ENCODE data around the gene HPF1.
"Not testable (repeated sequence)": the region's sequence is repeated elsewhere in the genome, so short reads cannot be mapped to it uniquely, and the experiment has no call there.

Gene HPF1

GRCh38 chr4:169757575-169758184 lies at the start of gene HPF1:
HPF1 (minus strand) TSS chr4:169757944; CDS start chr4:169757877, 67 bp downstream.
- peak; percentile 88 to 94 (median 91) for DNase-seq (ENCODE audit: low read depth in 3 of 3)

- not testable (repeated sequence) for DNase-seq (ENCODE audit: low read depth in 3 of 3)
Observed at GRCh38 chr4:169806770-169807169, 49.0 kb upstream of the HPF1 start.

DNA sequence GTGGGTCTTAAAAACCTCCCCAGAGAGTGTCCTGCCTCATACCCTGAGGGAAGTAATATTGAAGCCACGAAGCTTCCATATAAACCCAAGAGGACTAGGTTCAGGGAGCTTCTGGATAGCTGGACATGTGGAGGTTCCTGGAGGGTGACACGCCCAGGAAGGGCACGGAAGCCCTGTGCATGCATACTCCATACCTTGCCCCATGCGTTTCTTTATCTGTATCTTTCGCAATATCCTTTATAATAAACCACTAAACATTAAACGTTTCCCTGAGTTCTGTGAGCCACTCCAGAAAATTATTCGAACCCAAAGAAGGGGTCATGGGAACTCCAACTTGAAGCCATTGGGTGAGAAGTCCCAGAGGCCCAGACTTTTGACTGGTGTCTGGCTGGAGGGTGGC lies 45.7 kb upstream of the HPF1 start:
- DNase-seq (ENCODE audit: low read depth in 3 of 3): no peak

DNA sequence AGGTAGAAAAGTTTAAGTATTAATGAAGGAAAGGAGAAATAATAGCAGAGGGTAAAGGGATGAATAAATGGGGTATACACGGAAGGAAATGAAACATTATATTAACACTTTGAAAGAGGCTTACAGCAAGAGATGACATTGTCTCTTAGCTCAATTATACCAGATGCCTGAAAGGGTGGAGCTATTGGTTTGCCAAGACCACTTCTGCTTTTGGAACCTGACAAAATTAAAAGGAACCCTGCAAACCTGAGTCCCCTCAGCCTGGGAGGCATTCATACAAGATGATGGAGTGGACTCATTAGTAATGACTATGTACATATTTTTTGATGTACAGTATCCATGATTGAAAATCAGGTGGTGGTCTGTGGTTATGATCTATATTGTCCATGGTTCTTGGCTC lies 45.1 kb upstream of the HPF1 start:
- DNase-seq (ENCODE audit: low read depth in 3 of 3): no peak

GRCh38 chr4:169800541-169800940 lies 42.8 kb upstream of the HPF1 start:
- DNase-seq (ENCODE audit: low read depth in 3 of 3): no peak

DNA sequence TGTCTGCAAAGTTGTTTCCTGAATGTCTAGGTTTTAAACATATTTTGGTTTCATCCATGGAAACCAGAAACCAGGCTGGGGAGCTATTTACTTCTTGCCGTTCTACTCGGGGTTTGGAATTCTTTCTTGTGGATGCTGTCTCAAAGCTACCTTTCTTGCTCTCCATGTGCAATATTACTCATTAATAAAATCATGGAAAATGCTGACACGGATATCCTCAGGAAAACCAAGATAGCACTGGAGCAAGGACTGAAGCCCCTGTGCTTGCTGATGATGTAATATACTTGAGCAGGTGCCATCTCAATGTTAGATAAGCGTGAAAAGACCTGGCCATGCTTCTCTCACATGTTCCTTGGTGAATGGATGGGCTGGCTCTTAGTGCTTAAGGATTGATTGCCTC lies 41.5 kb upstream of the HPF1 start:
- DNase-seq (ENCODE audit: low read depth in 3 of 3): no peak

DNA sequence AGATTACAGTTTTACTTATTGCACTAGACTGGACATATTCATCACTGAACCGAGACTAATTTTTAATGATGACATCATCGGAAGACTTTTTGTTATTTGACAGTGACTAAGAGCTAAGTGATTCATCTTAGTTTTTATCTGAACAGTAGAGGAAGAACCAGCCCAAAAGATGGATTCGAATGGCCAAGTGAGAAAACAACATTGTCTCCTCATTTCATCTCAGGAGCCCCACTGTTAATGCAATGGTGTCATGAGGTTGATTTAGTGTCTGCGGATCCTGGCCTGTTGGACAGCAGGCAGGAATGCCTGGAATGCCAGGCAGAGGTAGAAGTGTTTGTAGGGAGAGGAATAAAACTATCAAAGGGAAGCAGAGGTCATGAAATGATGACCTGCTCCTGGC lies 37.8 kb upstream of the HPF1 start:
- DNase-seq (ENCODE audit: low read depth in 3 of 3): no peak

GRCh38 chr4:169791527-169792156 lies 33.9 kb upstream of the HPF1 start:
- no peak for DNase-seq (ENCODE audit: low read depth in 3 of 3)

- no peak for DNase-seq (ENCODE audit: low read depth in 3 of 3)
Observed at GRCh38 chr4:169791062-169791461, 33.3 kb upstream of the HPF1 start.

- DNase-seq (ENCODE audit: low read depth in 3 of 3): no peak
Observed at GRCh38 chr4:169774466-169775445, 17.0 kb upstream of the HPF1 start.

DNA sequence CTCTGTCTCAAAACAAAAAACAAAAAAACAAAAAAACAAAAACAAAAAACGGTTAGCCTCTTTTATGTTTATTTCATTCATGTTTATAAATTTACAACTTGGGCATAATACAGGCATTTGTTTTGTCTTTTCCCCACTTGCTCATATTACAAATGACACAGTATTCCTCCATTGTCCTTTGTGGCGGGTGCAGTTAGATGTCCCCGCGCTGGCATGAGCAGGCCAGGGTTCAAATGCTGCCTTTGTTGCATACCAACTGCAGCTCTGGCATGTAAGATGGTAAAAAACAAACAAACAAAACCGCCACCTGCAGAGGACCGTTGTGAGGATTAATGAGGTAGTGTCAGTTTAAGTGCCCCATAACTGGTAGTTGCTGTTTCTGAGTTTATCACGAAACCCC lies 16.1 kb upstream of the HPF1 start:
- no peak for DNase-seq (ENCODE audit: low read depth in 3 of 3)

GRCh38 chr4:169771556-169772080 lies 13.9 kb upstream of the HPF1 start:
- DNase-seq (ENCODE audit: low read depth in 3 of 3): not testable (repeated sequence)

- DNase-seq (ENCODE audit: low read depth in 3 of 3): no peak
Observed at GRCh38 chr4:169770416-169770815, 12.7 kb upstream of the HPF1 start.

DNA sequence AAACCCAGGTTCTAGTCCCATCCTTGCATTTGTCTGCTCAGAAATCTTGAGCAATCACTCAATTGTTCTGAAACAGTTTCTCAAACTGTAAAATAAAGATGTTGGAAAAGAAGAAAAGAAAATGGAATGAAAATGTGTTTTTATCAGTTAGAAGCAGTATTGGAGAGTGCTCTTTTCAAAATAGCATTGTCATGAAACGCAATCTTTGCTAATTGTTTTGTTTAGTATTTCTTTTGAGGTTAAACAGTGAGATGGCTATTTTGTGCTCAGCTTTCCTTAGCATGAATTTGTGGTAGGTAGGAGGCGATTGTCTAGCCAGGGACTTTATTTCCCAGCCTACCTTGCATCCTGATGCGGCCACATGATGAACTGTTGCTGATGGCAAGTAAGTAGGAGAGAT lies 10.6 kb upstream of the HPF1 start:
- no peak for DNase-seq (ENCODE audit: low read depth in 3 of 3)

GRCh38 chr4:169766741-169767140 lies 9.0 kb upstream of the HPF1 start:
- DNase-seq (ENCODE audit: low read depth in 3 of 3): no peak

- no peak for DNase-seq (ENCODE audit: low read depth in 3 of 3)
Observed at GRCh38 chr4:169765835-169766234, 8.1 kb upstream of the HPF1 start.

GRCh38 chr4:169761846-169762245 lies 4.1 kb upstream of the HPF1 start:
- DNase-seq (ENCODE audit: low read depth in 3 of 3): no peak

GRCh38 chr4:169758401-169758962 lies 738 bp upstream of the HPF1 start:
- no peak for DNase-seq (ENCODE audit: low read depth in 3 of 3)

GRCh38 chr4:169756971-169757574 lies 671 bp downstream of the HPF1 start:
- no peak for DNase-seq (ENCODE audit: low read depth in 3 of 3)

DNA sequence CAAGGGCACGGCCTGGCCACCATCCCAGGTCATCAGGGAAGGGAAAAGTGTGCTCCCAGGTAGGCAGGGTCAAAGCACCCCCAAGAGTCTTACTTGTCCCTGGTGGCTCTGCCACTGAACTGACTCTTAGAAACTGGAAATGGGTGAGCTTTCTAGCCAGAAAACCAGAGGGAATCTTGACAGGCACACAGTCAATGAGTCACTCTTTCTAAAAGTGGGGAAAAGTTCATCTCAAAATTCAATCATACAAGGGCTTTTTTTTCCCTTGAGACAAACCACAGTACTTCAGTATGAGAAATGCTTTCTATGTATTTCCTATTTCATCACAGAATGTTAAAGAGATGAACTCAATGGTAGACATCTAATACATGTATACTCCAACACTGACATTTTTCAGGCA lies 12.5 kb downstream of the HPF1 start:
- no peak for DNase-seq (ENCODE audit: low read depth in 3 of 3)

- no peak for DNase-seq (ENCODE audit: low read depth in 3 of 3)
Observed at GRCh38 chr4:169744601-169745000, 13.1 kb downstream of the HPF1 start.

DNA sequence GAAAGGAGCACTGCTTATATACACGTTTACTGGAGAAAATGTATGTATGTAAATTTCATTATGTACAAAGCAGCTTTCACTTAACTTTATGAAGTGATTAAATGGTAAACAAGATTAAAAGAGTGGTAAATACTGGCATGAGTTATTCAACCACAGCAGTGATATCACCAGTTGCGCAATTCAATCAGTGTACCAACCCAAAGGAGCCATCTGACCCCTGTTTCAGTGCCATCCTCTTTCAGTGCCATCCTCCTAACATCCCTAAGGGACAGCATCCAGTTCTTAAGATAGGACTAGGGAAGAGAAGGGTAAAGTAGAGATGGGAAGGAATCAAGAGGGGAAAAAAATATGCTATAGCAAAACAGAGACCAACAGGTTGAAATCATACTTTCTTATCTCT lies 16.2 kb downstream of the HPF1 start:
- no peak for DNase-seq (ENCODE audit: low read depth in 3 of 3)
